ENCODE measurements around the gene RAX. TPM values are rescaled to one million over a fixed set of nuclear protein-coding genes. Genes with fewer than 3 reads are reported as not detected.
A peak's percentile ranks its signal among the peaks of the same experiment; 100 is the strongest.
"Not testable (repeated sequence)": the region's sequence is repeated elsewhere in the genome, so short reads cannot be mapped to it uniquely, and the experiment has no call there.

Gene RAX
- total and polyA plus RNA-seq, 5 donors from 2014 or later, result not detected

GRCh38 chr18:59263661-59264060 is 9.6 kb downstream of the RAX start:
- Histone ChIP-seq H3K9me3 (ENCODE audit: control insufficient read depth in 2 of 2, low read length in 2 of 2) (no peaks in the 10 kb centered on the region), H3K4me3 (ENCODE audit: low read depth, low read length) (no peak overlapping the region), H3K27ac (ENCODE audit: insufficient read depth, low read length, poor library complexity, severe bottlenecking) (no peak overlapping the region), H3K27me3 (ENCODE audit: control insufficient read depth, insufficient read depth, low read length) (peaks cover 17% of the 10 kb centered on the region), H3K36me3 (ENCODE audit: control insufficient read depth, insufficient read depth, low read length) (no peaks in the 10 kb centered on the region), H3K4me1 (ENCODE audit: control insufficient read depth, insufficient read depth, low read length, poor library complexity, severe bottlenecking) (peaks cover 11% of the 10 kb centered on the region)
- ATAC-seq (ENCODE audit: low read depth in 2 of 2) (no peak), DNase-seq (no peak)
- Mint-ChIP-seq H3K36me3 (peaks cover 3% of the 10 kb centered on the region), H3K9me3 (peaks cover 0 to 14% (median 0%) of the 10 kb centered on the region in 7 donors), H3K27ac (no peak overlapping the region), H3K27me3 (peaks cover 94% of the 10 kb centered on the region), H3K4me3 (peak overlapping the region in 1 of 4 donors; percentile 31), H3K4me1 (peaks cover 0 to 28% (median 9%) of the 10 kb centered on the region in 4 donors)

- not testable (repeated sequence) for H3K36me3 Mint-ChIP-seq; DNase-seq; H3K27ac ChIP-seq (ENCODE audit: insufficient read depth, low read length, poor library complexity, severe bottlenecking); H3K9me3 ChIP-seq (ENCODE audit: control insufficient read depth in 2 of 2, low read length in 2 of 2); ATAC-seq (ENCODE audit: low read depth in 2 of 2); H3K4me3 Mint-ChIP-seq; H3K4me3 ChIP-seq (ENCODE audit: low read depth, low read length); H3K36me3 ChIP-seq (ENCODE audit: control insufficient read depth, insufficient read depth, low read length); H3K27ac Mint-ChIP-seq
- Mint-ChIP-seq H3K9me3 (peaks cover 0 to 14% (median 0%) of the 10 kb centered on the region in 7 donors), H3K4me1 (peaks cover 0 to 18% (median 8%) of the 10 kb centered on the region in 4 donors), H3K27me3 (peaks cover 80% of the 10 kb centered on the region)
- Histone ChIP-seq H3K4me1 (ENCODE audit: control insufficient read depth, insufficient read depth, low read length, poor library complexity, severe bottlenecking) (peaks cover 10% of the 10 kb centered on the region), H3K27me3 (ENCODE audit: control insufficient read depth, insufficient read depth, low read length) (peaks cover 13% of the 10 kb centered on the region)
Observed at GRCh38 chr18:59262243-59262642, 11.0 kb downstream of the RAX start.

DNA sequence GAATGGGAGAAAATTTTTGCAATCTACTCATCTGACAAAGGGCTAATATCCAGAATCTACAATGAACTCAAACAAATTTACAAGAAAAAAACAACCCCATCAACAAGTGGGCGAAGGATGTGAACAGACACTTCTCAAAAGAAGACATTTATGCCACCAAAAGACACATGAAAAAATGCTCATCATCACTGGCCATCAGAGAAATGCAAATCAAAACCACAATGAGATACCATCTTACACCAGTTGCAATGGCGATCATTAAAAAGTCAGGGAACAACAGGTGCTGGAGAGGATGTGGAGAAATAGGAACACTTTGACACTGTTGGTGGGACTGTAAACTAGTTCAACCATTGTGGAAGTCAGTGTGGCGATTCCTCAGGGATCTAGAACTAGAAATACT is 11.4 kb downstream of the RAX start:
- H3K4me3 Mint-ChIP-seq; H3K27me3 ChIP-seq (ENCODE audit: control insufficient read depth, insufficient read depth, low read length); H3K36me3 ChIP-seq (ENCODE audit: control insufficient read depth, insufficient read depth, low read length); H3K9me3 ChIP-seq (ENCODE audit: control insufficient read depth in 2 of 2, low read length in 2 of 2); H3K27ac Mint-ChIP-seq; ATAC-seq (ENCODE audit: low read depth in 2 of 2); DNase-seq; H3K4me3 ChIP-seq (ENCODE audit: low read depth, low read length); H3K27ac ChIP-seq (ENCODE audit: insufficient read depth, low read length, poor library complexity, severe bottlenecking); H3K36me3 Mint-ChIP-seq: not testable (repeated sequence)
- Mint-ChIP-seq H3K4me1 (peaks cover 0 to 18% (median 8%) of the 10 kb centered on the region in 4 donors), H3K27me3 (peaks cover 76% of the 10 kb centered on the region), H3K9me3 (peaks cover 0 to 14% (median 0%) of the 10 kb centered on the region in 7 donors)
- peaks cover 10% of the 10 kb centered on the region for H3K4me1 ChIP-seq (ENCODE audit: control insufficient read depth, insufficient read depth, low read length, poor library complexity, severe bottlenecking)

GRCh38 chr18:59255491-59255890 is 17.8 kb downstream of the RAX start:
- not testable (repeated sequence) for H3K36me3 ChIP-seq (ENCODE audit: control insufficient read depth, insufficient read depth, low read length); ATAC-seq (ENCODE audit: low read depth in 2 of 2); H3K4me3 ChIP-seq (ENCODE audit: low read depth, low read length); H3K4me3 Mint-ChIP-seq; H3K27ac Mint-ChIP-seq; H3K27me3 ChIP-seq (ENCODE audit: control insufficient read depth, insufficient read depth, low read length); H3K4me1 ChIP-seq (ENCODE audit: control insufficient read depth, insufficient read depth, low read length, poor library complexity, severe bottlenecking); H3K27ac ChIP-seq (ENCODE audit: insufficient read depth, low read length, poor library complexity, severe bottlenecking); H3K36me3 Mint-ChIP-seq; DNase-seq; H3K9me3 ChIP-seq (ENCODE audit: control insufficient read depth in 2 of 2, low read length in 2 of 2); H3K4me1 Mint-ChIP-seq
- Mint-ChIP-seq H3K27me3 (peaks cover 24% of the 10 kb centered on the region), H3K9me3 (peaks cover 0 to 12% (median 0%) of the 10 kb centered on the region in 7 donors)

DNA sequence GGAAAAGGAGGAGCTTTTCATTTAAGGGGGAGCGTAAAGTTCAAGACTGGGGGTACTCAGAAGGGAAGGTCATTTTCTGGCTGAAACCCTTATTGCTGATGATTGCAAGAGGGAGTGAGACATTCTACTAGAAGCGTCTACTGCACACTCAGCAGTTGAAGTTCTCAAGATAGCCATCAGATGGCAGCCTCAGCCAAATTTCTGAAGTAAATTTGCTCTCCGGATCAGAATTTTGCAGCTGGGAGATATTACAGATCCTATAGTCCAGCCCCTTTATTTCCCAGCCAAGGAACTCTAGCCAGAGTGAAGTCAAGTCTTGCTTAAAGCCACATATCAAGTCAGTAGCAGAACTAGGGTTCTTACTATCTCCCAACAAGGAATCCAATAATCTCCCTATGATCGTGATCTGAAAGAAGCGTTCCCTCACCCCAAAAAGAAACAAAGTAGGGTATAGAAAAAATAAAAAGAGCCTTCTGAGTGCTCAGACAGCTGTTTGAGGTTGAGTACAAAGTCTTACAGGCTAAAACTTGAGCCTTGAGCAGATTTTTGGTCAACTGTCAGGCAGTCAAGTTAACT is 24.0 kb downstream of the RAX start:
- ATAC-seq (ENCODE audit: low read depth in 2 of 2) (no peak), DNase-seq (peak in 2 of 3 donors; percentile 19 to 61)
- Mint-ChIP-seq H3K27me3 (peaks cover 46% of the 10 kb centered on the region), H3K36me3 (no peaks in the 10 kb centered on the region), H3K9me3 (peaks cover 0 to 4% (median 0%) of the 10 kb centered on the region in 7 donors), H3K4me1 (no peaks in the 10 kb centered on the region), H3K4me3 (no peak overlapping the region), H3K27ac (peak overlapping the region in 1 of 3 donors; percentile 39)
- H3K27me3 ChIP-seq (ENCODE audit: control insufficient read depth, insufficient read depth, low read length), result peaks cover 16% of the 10 kb centered on the region
- H3K4me3 ChIP-seq (ENCODE audit: low read depth, low read length), result no peak overlapping the region
- H3K9me3 ChIP-seq (ENCODE audit: control insufficient read depth in 2 of 2, low read length in 2 of 2), result no peaks in the 10 kb centered on the region
- H3K27ac ChIP-seq (ENCODE audit: insufficient read depth, low read length, poor library complexity, severe bottlenecking), result no peak overlapping the region
- H3K4me1 ChIP-seq (ENCODE audit: control insufficient read depth, insufficient read depth, low read length, poor library complexity, severe bottlenecking), result no peaks in the 10 kb centered on the region
- no peaks in the 10 kb centered on the region for H3K36me3 ChIP-seq (ENCODE audit: control insufficient read depth, insufficient read depth, low read length)

- peaks cover 17% of the 10 kb centered on the region for H3K27me3 ChIP-seq (ENCODE audit: control insufficient read depth, insufficient read depth, low read length)
- no peaks in the 10 kb centered on the region for H3K4me1 ChIP-seq (ENCODE audit: control insufficient read depth, insufficient read depth, low read length, poor library complexity, severe bottlenecking)
- Mint-ChIP-seq H3K27ac (no peak overlapping the region), H3K27me3 (peaks cover 53% of the 10 kb centered on the region), H3K36me3 (no peaks in the 10 kb centered on the region), H3K9me3 (peaks cover 0 to 4% (median 0%) of the 10 kb centered on the region in 7 donors), H3K4me3 (no peak overlapping the region), H3K4me1 (no peaks in the 10 kb centered on the region)
- H3K27ac ChIP-seq (ENCODE audit: insufficient read depth, low read length, poor library complexity, severe bottlenecking), result no peak overlapping the region
- H3K9me3 ChIP-seq (ENCODE audit: control insufficient read depth in 2 of 2, low read length in 2 of 2), result no peaks in the 10 kb centered on the region
- no peak overlapping the region for H3K4me3 ChIP-seq (ENCODE audit: low read depth, low read length)
- DNase-seq (no peak), ATAC-seq (ENCODE audit: low read depth in 2 of 2) (no peak)
- H3K36me3 ChIP-seq (ENCODE audit: control insufficient read depth, insufficient read depth, low read length), result no peaks in the 10 kb centered on the region
Observed at GRCh38 chr18:59246796-59247195, 26.5 kb downstream of the RAX start.

- no peak overlapping the region for H3K27ac Mint-ChIP-seq
- Histone ChIP-seq H3K36me3 (ENCODE audit: control insufficient read depth, insufficient read depth, low read length) (no peaks in the 10 kb centered on the region), H3K27me3 (ENCODE audit: control insufficient read depth, insufficient read depth, low read length) (peaks cover 14% of the 10 kb centered on the region), H3K4me1 (ENCODE audit: control insufficient read depth, insufficient read depth, low read length, poor library complexity, severe bottlenecking) (no peaks in the 10 kb centered on the region), H3K9me3 (ENCODE audit: control insufficient read depth in 2 of 2, low read length in 2 of 2) (no peaks in the 10 kb centered on the region), H3K4me3 (ENCODE audit: low read depth, low read length) (no peak overlapping the region), H3K27ac (ENCODE audit: insufficient read depth, low read length, poor library complexity, severe bottlenecking) (no peak overlapping the region)
- H3K4me3 Mint-ChIP-seq, result no peak overlapping the region
- no peaks in the 10 kb centered on the region for H3K36me3 Mint-ChIP-seq
- H3K9me3 Mint-ChIP-seq, result peaks cover 0 to 5% (median 2%) of the 10 kb centered on the region in 7 donors
- ATAC-seq (ENCODE audit: low read depth in 2 of 2) (no peak), DNase-seq (no peak)
- no peaks in the 10 kb centered on the region for H3K4me1 Mint-ChIP-seq
- peaks cover 48% of the 10 kb centered on the region for H3K27me3 Mint-ChIP-seq
Observed at GRCh38 chr18:59242906-59243305, 30.3 kb downstream of the RAX start.

DNA sequence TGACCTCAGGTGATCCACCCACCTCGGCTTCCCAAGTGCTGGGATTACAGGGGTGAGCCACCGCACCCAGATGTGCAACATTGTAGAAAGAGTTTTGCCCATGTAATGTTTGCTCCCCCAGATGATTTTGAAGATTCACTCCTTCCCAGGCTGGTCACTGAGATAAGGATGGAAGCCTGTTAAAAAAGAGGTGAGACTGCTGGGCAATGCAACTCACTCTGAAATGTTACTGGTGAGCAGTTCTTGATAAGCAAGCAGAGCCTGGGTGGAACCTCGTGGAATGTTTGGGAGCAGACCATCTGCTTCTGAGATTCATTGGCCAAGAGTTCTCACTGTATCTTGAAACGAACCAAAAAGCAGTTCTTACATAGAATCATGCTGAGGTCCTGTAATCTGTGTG is 33.6 kb downstream of the RAX start:
- no peak for DNase-seq
- peaks cover 38% of the 10 kb centered on the region for H3K27me3 Mint-ChIP-seq
- no peaks in the 10 kb centered on the region for H3K36me3 Mint-ChIP-seq
- H3K9me3 Mint-ChIP-seq, result peaks cover 0 to 5% (median 2%) of the 10 kb centered on the region in 7 donors
- no peak for ATAC-seq (ENCODE audit: low read depth in 2 of 2)
- H3K4me3 ChIP-seq (ENCODE audit: low read depth, low read length), result no peak overlapping the region
- no peak overlapping the region for H3K27ac ChIP-seq (ENCODE audit: insufficient read depth, low read length, poor library complexity, severe bottlenecking)
- no peaks in the 10 kb centered on the region for H3K4me1 ChIP-seq (ENCODE audit: control insufficient read depth, insufficient read depth, low read length, poor library complexity, severe bottlenecking)
- H3K27ac Mint-ChIP-seq, result no peak overlapping the region
- H3K4me1 Mint-ChIP-seq, result no peaks in the 10 kb centered on the region
- H3K36me3 ChIP-seq (ENCODE audit: control insufficient read depth, insufficient read depth, low read length), result no peaks in the 10 kb centered on the region
- peaks cover 4% of the 10 kb centered on the region for H3K27me3 ChIP-seq (ENCODE audit: control insufficient read depth, insufficient read depth, low read length)
- H3K4me3 Mint-ChIP-seq, result no peak overlapping the region
- H3K9me3 ChIP-seq (ENCODE audit: control insufficient read depth in 2 of 2, low read length in 2 of 2), result no peaks in the 10 kb centered on the region

Measured in CD4-positive, CD25-positive, alpha-beta regulatory T cell (primary cell).